Stimulated activated CD4-positive, alpha-beta T cell treated with anti-CD3 and anti-CD28 coated beads, Interleukin-12 subunit alpha, Interleukin-12 subunit beta, amount 100 ng/mL, for 48 hours (primary cell): ENCODE data around the gene VGF.
"Not testable (repeated sequence)": the region's sequence is repeated elsewhere in the genome, so short reads cannot be mapped to it uniquely, and the experiment has no call there.

Source experiments
- DNase-seq, 3 donors: peaks; one replicate each; pipeline ENCODE4 v3.0.0-alpha.2; 2020; ENCODE audit warnings: low read depth in 2 of 3, low spot score in 1 of 3

VGF gene

GRCh38 chr7:101140339-101140699 is 25.1 kb downstream of the VGF start:
- no peak for DNase-seq

GRCh38 chr7:101138213-101138870 is 27.0 kb downstream of the VGF start:
- DNase-seq: peak; percentile 79 to 86 (median 83)

DNA sequence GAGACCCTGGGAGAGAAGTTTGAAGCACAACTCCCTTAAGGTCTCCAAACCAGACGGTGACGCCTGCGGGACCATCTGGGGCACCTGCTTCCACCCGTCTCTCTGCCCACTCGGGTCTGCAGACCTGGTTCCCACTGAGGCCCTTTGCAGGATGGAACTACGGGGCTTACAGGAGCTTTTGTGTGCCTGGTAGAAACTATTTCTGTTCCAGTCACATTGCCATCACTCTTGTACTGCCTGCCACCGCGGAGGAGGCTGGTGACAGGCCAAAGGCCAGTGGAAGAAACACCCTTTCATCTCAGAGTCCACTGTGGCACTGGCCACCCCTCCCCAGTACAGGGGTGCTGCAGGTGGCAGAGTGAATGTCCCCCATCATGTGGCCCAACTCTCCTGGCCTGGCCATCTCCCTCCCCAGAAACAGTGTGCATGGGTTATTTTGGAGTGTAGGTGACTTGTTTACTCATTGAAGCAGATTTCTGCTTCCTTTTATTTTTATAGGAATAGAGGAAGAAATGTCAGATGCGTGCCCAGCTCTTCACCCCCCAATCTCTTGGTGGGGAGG is 27.6 kb downstream of the VGF start:
- no peak for DNase-seq

DNA sequence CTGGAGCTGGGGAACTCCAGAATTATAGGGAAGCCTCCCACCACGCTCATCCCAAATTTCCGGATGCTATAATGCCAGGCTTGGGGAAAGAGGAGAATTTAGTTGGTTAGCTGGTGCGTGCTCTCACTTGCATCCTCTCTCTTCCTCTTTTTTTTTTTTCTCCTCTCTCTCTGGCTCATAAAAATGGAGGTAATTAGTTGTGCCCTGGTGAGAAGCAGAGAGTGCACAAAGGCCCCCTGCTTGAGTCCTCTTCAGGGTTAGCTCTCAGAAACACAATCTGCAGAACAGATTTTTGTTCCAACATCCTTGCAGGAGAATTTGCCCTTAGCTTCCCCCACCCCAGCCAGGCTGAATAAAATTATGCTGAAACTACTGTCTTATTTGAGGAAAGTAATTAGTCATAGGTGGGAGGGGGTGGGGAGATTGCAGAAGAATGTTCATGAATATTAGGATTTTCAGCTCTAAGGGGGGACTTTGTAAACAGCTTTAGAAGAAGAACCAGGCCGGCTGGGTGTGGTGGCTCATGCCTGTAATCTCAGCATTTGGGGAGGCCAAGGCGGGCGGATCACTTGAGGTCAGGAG is 30.9 kb downstream of the VGF start:
- no peak for DNase-seq

DNA sequence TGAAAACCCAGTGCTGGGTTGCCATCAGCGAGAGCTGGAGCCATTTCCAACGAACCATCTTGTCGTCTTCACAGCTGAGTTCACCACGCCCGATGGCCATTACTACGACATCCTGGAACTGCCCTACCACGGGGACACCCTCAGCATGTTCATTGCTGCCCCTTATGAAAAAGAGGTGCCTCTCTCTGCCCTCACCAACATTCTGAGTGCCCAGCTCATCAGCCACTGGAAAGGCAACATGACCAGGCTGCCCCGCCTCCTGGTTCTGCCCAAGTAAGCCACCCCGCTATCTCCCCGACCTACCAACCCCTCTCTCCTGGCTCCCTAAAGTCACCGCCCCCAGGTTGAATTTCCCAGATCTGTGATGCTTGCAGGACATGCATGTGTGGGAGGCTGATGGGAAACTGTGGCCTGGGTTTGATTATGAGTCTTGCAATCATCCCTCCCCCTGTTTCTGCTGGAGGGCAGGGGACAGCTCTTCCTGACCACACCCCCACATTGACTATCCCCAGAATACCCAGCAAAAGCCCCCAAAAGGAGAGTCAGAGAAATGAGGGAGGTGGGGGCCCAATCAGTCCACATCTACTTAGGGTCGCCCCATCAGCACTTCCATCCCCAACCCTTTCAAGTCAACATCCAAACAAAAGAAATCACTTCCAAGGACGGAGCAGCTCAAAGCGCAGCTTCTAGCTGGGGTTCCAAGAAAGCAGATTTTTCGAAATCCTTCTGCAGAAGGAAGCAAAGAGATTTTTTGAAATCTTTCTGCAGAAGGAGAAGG is 31.6 kb downstream of the VGF start:
- no peak for DNase-seq

- DNase-seq: not testable (repeated sequence)
Measured at GRCh38 chr7:101132626-101133600, 32.5 kb downstream of the VGF start.

GRCh38 chr7:101129603-101130117 is 35.7 kb downstream of the VGF start:
- DNase-seq: no peak

DNA sequence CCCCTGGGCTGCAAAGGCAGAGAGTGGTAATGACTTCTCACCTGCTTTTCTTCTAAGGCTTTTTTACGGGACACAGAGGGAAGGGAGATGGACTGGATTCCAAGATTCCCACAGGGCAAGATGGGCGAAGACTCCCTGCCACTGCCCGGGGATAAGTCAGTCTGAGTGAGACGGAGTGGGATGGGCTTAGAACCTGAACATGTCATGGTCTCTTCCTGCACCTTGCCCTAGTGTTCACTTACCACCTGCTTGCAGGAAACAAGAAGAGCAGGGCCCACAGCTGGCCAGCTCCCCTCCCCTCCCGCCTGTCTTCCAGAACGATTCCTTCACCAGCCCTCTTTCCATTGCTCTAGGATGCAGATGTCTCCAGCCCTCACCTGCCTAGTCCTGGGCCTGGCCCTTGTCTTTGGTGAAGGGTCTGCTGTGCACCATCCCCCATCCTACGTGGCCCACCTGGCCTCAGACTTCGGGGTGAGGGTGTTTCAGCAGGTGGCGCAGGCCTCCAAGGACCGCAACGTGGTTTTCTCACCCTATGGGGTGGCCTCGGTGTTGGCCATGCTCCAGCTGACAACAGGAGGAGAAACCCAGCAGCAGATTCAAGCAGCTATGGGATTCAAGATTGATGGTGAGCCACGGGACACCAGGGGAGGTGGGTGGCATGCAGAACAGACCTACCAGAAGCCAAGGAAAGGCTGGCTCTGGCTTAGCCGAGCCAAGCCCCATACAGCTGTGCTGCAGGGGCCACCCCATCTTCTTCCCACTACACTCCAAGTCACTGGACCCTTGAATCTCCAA is 37.1 kb downstream of the VGF start:
- no peak for DNase-seq

GRCh38 chr7:101127460-101128039 is 37.8 kb downstream of the VGF start:
- no peak for DNase-seq

GRCh38 chr7:101126651-101127459 is 38.5 kb downstream of the VGF start, which contains the start of gene SERPINE1:
Gene SERPINE1, plus strand, starts transcription at chr7:101127104. Its CDS starts 1,290 bp downstream, at chr7:101128394.
- DNase-seq: peak in 1 of 3 donors; percentile 19

- no peak for DNase-seq
Measured at GRCh38 chr7:101125989-101126650, 39.2 kb downstream of the VGF start.

GRCh38 chr7:101124376-101125056 is 40.9 kb downstream of the VGF start:
- no peak for DNase-seq

DNA sequence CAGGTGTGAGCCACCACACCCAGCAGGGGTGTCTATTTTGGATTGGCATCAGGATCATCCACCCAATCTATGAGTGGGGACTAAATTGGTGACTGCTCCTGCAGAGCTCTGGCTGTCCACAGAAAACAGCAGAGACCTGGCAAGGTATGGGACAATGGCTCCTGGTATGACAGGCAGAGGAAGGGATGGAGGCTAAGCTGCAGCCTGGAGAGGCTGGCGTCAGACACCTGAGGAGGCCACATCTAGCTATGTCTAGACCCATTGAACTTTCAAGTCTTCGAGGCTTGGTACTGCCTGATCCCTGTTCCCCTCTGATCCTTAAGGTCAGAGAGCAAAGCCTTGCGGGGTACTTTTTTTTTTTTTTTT is 41.7 kb downstream of the VGF start:
- DNase-seq: no peak

DNA sequence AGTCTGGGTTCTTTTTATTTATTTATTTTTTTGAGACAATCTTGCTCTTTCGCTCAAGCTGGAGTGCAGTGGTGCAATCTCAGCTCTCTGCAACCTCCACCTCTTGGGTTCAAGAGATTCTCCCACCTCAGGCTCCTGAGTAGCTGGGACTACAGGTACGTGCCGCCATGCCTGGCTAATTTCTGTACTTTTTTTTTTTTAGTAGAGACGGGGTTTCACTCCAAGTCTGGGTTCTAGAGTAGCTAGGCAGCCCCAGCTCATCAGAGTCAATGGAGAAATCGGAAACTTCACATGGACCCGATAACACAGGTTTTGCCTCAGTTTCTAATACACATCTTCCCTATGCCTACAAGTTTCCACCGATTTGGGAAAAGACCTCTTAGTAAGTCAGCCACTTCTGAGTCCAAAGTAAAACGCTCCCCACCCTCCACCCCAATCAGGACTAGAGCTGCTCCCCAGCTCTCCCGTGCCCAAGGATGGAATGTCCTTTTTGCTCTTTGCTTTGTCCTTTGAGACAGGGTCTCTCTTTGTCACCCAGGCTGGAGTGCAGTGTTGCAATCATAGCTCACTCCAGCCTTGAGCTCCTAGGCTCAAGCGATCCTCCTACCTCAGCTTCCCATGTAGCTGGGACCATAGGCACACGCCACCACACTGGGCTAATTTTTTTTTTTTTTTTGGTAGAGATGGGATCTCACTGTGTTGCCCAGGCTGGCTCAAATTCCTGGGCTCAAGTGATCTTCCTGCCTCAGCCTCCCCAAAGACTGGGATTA is 42.3 kb downstream of the VGF start:
- DNase-seq: no peak

DNA sequence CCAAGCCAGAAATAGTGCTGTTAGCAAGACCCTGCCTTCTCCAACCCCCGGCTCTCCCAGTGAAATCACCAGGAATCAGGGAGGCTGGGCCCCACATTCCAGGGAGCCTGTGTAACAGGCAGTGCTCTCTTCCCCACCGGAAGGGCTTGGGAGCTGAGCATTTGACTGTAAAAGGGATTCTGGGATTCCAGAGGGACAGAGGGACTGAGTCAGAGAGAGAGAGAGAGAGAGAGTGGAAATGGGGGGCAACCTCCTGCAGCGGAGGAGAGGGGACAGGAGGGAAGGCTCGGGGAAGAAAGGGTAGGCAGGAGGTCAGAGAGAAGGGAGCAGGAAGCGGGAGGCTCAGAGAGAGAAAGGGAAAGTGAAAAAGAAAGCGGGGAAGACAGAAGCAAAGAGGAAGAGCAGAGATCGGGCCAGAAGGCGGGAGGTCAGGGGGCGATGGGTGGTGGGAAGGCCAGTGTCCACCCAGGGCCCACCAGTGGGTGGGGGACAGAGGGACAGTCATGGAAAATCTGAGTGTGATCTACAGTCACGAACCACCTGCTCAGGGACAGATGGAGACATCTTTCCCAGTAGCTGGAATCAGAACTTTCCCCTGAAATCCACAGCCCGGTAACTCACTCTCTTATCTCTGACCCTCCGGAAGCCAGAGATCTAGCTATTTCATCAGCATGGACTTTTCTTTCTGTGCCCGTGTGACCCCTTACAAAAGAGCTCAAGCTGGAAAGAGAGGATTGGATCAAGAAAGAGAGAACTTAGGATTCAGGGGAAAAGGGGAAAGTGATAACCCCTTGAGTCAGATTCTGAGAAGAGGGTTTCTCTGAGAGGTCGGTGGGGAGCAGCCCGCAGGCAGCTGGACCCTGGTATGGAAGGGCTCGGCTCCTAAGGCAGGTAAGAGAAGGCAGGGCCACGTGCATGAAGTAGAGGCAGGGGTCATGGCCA is 43.1 kb downstream of the VGF start:
- no peak for DNase-seq

DNA sequence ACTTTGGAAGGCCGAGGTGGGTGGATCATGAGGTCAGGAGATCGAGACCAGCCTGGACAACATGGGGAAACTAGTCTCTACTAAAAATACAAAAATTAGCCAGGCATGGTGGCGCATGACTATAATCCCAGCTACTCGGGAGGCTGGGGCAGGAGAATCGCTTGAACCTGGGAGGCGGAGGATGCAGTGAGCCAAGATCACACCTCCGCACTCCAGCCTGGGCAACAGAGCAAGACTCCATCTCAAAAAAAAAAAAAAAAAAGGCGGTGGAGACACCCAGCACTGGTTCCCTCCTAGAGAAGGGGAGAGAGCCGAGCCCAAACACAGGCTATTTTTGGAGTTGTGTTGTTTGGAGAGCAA is 43.8 kb downstream of the VGF start:
- DNase-seq: not testable (repeated sequence)
